Head of caudate nucleus (tissue), 42 donors: ENCODE data around the gene FAR2.

Experiments used
- DNase-seq, 42 donors: peaks; one replicate each; pipeline versions ENCODE4 v3.0.0 to v3.0.0-alpha.2; 2020 to 2021; ENCODE audit warnings: mixed read lengths in 7 of 42
- intact Hi-C: fragments of 100-400 bp; cut with DNase I; formaldehyde crosslinking; loops from one replicate; pipeline ENCODE4 v1.15.0; 2022

FAR2 gene

GRCh38 chr12:29226616-29227015 lies 77.5 kb downstream of the FAR2 start:
- intact Hi-C loops, result no loop called here
- no peak for DNase-seq

GRCh38 chr12:29228474-29229157 lies 79.5 kb downstream of the FAR2 start:
- DNase-seq, result no peak
- intact Hi-C loops, result no loop called here

- intact Hi-C loops, result no loop called here
- DNase-seq, result no peak
Measured at GRCh38 chr12:29229158-29229505, 80.1 kb downstream of the FAR2 start.

GRCh38 chr12:29229937-29230336 lies 80.9 kb downstream of the FAR2 start:
- intact Hi-C loops, result no loop called here
- DNase-seq, result no peak

- no peak for DNase-seq
- intact Hi-C loops, result no loop called here
Measured at GRCh38 chr12:29230800-29231560, 81.9 kb downstream of the FAR2 start.

GRCh38 chr12:29232086-29232485 lies 83.0 kb downstream of the FAR2 start:
- DNase-seq, result no peak
- intact Hi-C loops, result no loop called here

GRCh38 chr12:29234552-29234951 lies 85.5 kb downstream of the FAR2 start:
- no peak for DNase-seq
- intact Hi-C loops, result no loop called here

- intact Hi-C loops, result no loop called here
- no peak for DNase-seq
Measured at GRCh38 chr12:29234965-29235626, 86.0 kb downstream of the FAR2 start.

GRCh38 chr12:29238822-29239291 lies 89.8 kb downstream of the FAR2 start:
- intact Hi-C loops, result no loop called here
- no peak for DNase-seq

- DNase-seq, result no peak
- intact Hi-C loops, result no loop called here
Measured at GRCh38 chr12:29239336-29239735, 90.3 kb downstream of the FAR2 start.

GRCh38 chr12:29240441-29240840 lies 91.4 kb downstream of the FAR2 start:
- DNase-seq, result no peak
- intact Hi-C loops, result no loop called here

GRCh38 chr12:29241821-29242591 lies 92.9 kb downstream of the FAR2 start:
- intact Hi-C loops, result no loop called here
- peak; percentile 7 to 89 (median 59) for DNase-seq

GRCh38 chr12:29242921-29243431 lies 93.9 kb downstream of the FAR2 start:
- peak in 12 of 42 donors; percentile 9 to 47 (median 18) for DNase-seq

GRCh38 chr12:29244159-29244765 lies 95.2 kb downstream of the FAR2 start:
- intact Hi-C loops, result no loop called here

More at GRCh38 chr12:29242921-29243431, 93.9 kb downstream of the FAR2 start:
- intact Hi-C loops, result no loop called here

GRCh38 chr12:29245246-29245645 lies 96.2 kb downstream of the FAR2 start:
- no peak for DNase-seq
- intact Hi-C loops, result no loop called here

More at GRCh38 chr12:29244159-29244765, 95.2 kb downstream of the FAR2 start:
- no peak for DNase-seq

- intact Hi-C loops, result no loop called here
- DNase-seq, result no peak
Measured at GRCh38 chr12:29249930-29250329, 100.9 kb downstream of the FAR2 start.

- DNase-seq, result no peak
- intact Hi-C loops, result no loop called here
Measured at GRCh38 chr12:29253906-29254625, 105.0 kb downstream of the FAR2 start.

GRCh38 chr12:29255042-29255441 lies 106.0 kb downstream of the FAR2 start:
- intact Hi-C loops, result no loop called here
- DNase-seq, result no peak
